Fibroblast of lung (primary cell): Measurements from ENCODE around the gene ATP8A2.

Experiments used
- CTCF ChIP-seq, 2 donors: IDR thresholded peaks in 1 of 2; conservative IDR thresholded peaks in 1 of 2; 1 replicate in 1 of 2; 2 replicates in 1 of 2; pipeline ENCODE4 v1.5.1; 2011 to 2012; ENCODE audit warnings: low read length in 2 of 2, control low read depth in 1 of 2, inconsistent platforms in 1 of 2, low read depth in 1 of 2, mild to moderate bottlenecking in 1 of 2
- EZH2 ChIP-seq: IDR thresholded peaks from 2 replicates; pipeline ENCODE4 v1.5.1; 2012; ENCODE audit warnings: low read length, control low read depth, mild to moderate bottlenecking; ENCODE audit errors: missing control alignments

GRCh38 chr13:25598421-25598820 lies 226.6 kb downstream of the ATP8A2 start:
- TF ChIP-seq EZH2 (no peak), CTCF (conservative IDR thresholded peaks at IDR 0.05 in 1 of 2, IDR thresholded peaks at IDR 0.05 in 1 of 2; ENCODE audit: low read depth in 1 of 2, low read length in 2 of 2) (no peak)
